Measurements from ENCODE around the gene KRT14.

DNA sequence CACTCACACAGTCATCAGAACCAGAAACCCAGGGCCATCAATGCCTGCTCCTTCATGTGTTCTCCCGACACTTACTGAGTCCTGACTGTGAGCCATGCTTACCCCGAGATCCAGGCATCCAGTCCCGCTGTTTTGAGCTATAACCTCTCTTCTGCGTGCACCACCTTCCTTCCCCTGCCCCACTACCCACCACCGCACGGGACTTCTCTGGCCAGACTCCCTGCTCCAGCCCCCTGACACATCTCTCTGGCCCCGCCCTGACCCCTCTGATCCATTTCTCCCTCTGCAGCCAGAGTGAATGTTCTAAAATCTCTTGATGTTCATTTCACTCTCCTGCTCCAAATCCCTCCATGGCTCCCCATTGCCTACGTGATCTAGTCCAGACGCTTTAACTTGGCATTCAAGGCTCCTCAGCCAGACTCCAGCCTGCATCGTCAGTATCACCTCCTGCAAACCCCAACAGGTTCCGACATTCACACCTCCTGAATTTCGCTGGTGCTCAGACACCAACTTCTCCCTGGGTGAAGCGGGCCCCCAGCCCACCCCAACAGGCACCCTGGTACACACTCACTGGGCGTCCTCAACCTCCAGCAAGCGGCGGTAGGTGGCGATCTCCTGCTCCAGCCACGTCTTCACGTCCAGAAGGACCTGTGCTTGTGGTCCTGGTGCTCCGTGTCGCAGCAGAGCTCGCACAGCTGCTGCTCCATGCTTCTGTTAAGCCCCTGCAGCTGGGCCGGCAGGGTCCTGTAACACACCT is 40.8 kb upstream of the KRT14 start:
- TF ChIP-seq, protein P1, sequence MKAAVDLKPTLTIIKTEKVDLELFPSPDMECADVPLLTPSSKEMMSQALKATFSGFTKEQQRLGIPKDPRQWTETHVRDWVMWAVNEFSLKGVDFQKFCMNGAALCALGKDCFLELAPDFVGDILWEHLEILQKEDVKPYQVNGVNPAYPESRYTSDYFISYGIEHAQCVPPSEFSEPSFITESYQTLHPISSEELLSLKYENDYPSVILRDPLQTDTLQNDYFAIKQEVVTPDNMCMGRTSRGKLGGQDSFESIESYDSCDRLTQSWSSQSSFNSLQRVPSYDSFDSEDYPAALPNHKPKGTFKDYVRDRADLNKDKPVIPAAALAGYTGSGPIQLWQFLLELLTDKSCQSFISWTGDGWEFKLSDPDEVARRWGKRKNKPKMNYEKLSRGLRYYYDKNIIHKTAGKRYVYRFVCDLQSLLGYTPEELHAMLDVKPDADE (IDR thresholded peaks at IDR 0.05), result no peak
- TF ChIP-seq, protein P2, sequence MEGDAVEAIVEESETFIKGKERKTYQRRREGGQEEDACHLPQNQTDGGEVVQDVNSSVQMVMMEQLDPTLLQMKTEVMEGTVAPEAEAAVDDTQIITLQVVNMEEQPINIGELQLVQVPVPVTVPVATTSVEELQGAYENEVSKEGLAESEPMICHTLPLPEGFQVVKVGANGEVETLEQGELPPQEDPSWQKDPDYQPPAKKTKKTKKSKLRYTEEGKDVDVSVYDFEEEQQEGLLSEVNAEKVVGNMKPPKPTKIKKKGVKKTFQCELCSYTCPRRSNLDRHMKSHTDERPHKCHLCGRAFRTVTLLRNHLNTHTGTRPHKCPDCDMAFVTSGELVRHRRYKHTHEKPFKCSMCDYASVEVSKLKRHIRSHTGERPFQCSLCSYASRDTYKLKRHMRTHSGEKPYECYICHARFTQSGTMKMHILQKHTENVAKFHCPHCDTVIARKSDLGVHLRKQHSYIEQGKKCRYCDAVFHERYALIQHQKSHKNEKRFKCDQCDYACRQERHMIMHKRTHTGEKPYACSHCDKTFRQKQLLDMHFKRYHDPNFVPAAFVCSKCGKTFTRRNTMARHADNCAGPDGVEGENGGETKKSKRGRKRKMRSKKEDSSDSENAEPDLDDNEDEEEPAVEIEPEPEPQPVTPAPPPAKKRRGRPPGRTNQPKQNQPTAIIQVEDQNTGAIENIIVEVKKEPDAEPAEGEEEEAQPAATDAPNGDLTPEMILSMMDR (conservative IDR thresholded peaks at IDR 0.05; ENCODE audit: low read depth in 2 of 2), result peak in 1 of 2 experiments; percentile 55; a peak in 2 of 4 replicates
- TF ChIP-seq, protein P3, sequence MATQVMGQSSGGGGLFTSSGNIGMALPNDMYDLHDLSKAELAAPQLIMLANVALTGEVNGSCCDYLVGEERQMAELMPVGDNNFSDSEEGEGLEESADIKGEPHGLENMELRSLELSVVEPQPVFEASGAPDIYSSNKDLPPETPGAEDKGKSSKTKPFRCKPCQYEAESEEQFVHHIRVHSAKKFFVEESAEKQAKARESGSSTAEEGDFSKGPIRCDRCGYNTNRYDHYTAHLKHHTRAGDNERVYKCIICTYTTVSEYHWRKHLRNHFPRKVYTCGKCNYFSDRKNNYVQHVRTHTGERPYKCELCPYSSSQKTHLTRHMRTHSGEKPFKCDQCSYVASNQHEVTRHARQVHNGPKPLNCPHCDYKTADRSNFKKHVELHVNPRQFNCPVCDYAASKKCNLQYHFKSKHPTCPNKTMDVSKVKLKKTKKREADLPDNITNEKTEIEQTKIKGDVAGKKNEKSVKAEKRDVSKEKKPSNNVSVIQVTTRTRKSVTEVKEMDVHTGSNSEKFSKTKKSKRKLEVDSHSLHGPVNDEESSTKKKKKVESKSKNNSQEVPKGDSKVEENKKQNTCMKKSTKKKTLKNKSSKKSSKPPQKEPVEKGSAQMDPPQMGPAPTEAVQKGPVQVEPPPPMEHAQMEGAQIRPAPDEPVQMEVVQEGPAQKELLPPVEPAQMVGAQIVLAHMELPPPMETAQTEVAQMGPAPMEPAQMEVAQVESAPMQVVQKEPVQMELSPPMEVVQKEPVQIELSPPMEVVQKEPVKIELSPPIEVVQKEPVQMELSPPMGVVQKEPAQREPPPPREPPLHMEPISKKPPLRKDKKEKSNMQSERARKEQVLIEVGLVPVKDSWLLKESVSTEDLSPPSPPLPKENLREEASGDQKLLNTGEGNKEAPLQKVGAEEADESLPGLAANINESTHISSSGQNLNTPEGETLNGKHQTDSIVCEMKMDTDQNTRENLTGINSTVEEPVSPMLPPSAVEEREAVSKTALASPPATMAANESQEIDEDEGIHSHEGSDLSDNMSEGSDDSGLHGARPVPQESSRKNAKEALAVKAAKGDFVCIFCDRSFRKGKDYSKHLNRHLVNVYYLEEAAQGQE (IDR thresholded peaks at IDR 0.05; ENCODE audit: unreplicated experiment), result no peak
- TF ChIP-seq POLR2AphosphoS5 (IDR thresholded peaks at IDR 0.05; ENCODE audit: low read depth) (no peak), ZNF331 (CRISPR knock-in tag; IDR thresholded peaks at IDR 0.05; ENCODE audit: low read depth) (no peak), JUNB (IDR thresholded peaks at IDR 0.05; ENCODE audit: unreplicated experiment) (no peak), EZH2 (IDR thresholded peaks at IDR 0.05; ENCODE audit: low read depth, unreplicated experiment) (no peak), EZH2phosphoT487 (IDR thresholded peaks at IDR 0.05; ENCODE audit: unreplicated experiment) (no peak), CREB1 (CRISPR knock-in tag; IDR thresholded peaks at IDR 0.05; ENCODE audit: low read depth) (no peak), NANOG (IDR thresholded peaks at IDR 0.05; ENCODE audit: borderline replicate concordance) (no peak), ZNF114 (CRISPR knock-in tag; IDR thresholded peaks at IDR 0.05) (no peak)
